GM12878 (cell line): ENCODE data around the gene EP300. TPM values are rescaled to one million over a fixed set of nuclear protein-coding genes. Genes with fewer than 3 reads are reported as not detected.

Experiments
- ATAC-seq: fragments of 200-7000 bp; cut with Tn5 transposase; 3 replicates; pipeline ENCODE4 v1.9.1; 2020; ENCODE audit warnings: mild to moderate bottlenecking, moderate library complexity
- BruUV-seq: library from RNA; stranded (reverse); fragments of 400-500 nt; replicated peaks from 2 replicates; lab custom pipeline; 2021; lab: Mats Ljungman, UMichigan
- CTCF ChIA-PET: fragments of 300-600 bp; sonication (Branson Sonifier 250); formaldehyde crosslinking; extraction: SDS; loops from one replicate; lab custom pipeline; 2021; ENCODE audit warnings: inconsistent platforms; lab: Yijun Ruan, JAX
- POLR2A ChIA-PET: fragments of 350-600 bp; formaldehyde crosslinking; extraction: SDS; loops from one replicate; lab custom pipeline; 2021; ENCODE audit warnings: inconsistent platforms; lab: Charles Lee
- RAD21 ChIA-PET: fragments of 300-600 bp; sonication (Branson Sonifier 250); formaldehyde crosslinking; loops from one replicate; lab custom pipeline; 2023; ENCODE audit warnings: antibody characterized with exemption; ENCODE audit not compliant: unreplicated experiment; lab: Charles Lee
- SMC1A ChIA-PET: fragments of 300-600 bp; sonication (Branson Sonifier 250); formaldehyde crosslinking; loops from one replicate; lab custom pipeline; 2023; ENCODE audit not compliant: unreplicated experiment, uncharacterized antibody; lab: Charles Lee
- DNase-seq: peaks from one replicate; pipeline ENCODE4 v3.0.0-alpha.2; 2011; ENCODE audit warnings: low read depth, low spot score
- FAIRE-seq: peaks from 3 replicates; lab custom pipeline; 2011; peaks lifted over from hg19 to GRCh38; lab: Jason Lieb, UNC
- H2AFZ ChIP-seq: 2 replicates; pipeline ENCODE4 v1.6.0; 2011; ENCODE audit warnings: low read depth, low read length, control low read depth; ENCODE audit not compliant: control insufficient read depth
- H3K27ac ChIP-seq: 2 replicates; pipeline ENCODE4 v1.5.1; 2011; ENCODE audit warnings: control low read depth; ENCODE audit not compliant: control insufficient read depth, insufficient read depth
- H3K27me3 ChIP-seq, 2 experiments: replicated peaks in 1 of 2; 2 replicates each; pipeline versions ENCODE4 v1.6.0 to v1.6.1; 2011; ENCODE audit warnings: low read length in 1 of 2; ENCODE audit not compliant: control insufficient read depth in 2 of 2, insufficient read depth in 2 of 2
- H3K36me3 ChIP-seq, 2 experiments: 2 replicates each; pipeline ENCODE4 v1.5.1; 2011; ENCODE audit warnings: low read length in 1 of 2; ENCODE audit not compliant: control insufficient read depth in 2 of 2, insufficient read depth in 2 of 2
- H3K4me1 ChIP-seq: 2 replicates; pipeline ENCODE4 v1.6.1; 2011; ENCODE audit warnings: mild to moderate bottlenecking, low read length, moderate library complexity, mixed read lengths; ENCODE audit not compliant: control insufficient read depth, insufficient read depth
- H3K4me2 ChIP-seq: 2 replicates; pipeline ENCODE4 v1.6.0; 2011; ENCODE audit warnings: control low read depth; ENCODE audit not compliant: control insufficient read depth, insufficient read depth
- H3K4me3 ChIP-seq: fragments of 200-600 bp; sonication (generic); 2 replicates; pipeline ENCODE4 v1.5.1; 2016
- H3K79me2 ChIP-seq: 2 replicates; pipeline ENCODE4 v1.6.0; 2011; ENCODE audit warnings: low read length; ENCODE audit not compliant: control insufficient read depth, insufficient read depth
- H3K9ac ChIP-seq: 2 replicates; pipeline ENCODE4 v1.8.0; 2011; ENCODE audit warnings: low read length, control low read depth, mixed read lengths; ENCODE audit not compliant: control insufficient read depth, insufficient read depth
- H3K9me3 ChIP-seq: replicated peaks from 3 replicates; pipeline ENCODE4 v1.5.1; 2011; ENCODE audit warnings: mild to moderate bottlenecking, low read length; ENCODE audit not compliant: control insufficient read depth, insufficient read depth
- H4K20me1 ChIP-seq: 2 replicates; pipeline ENCODE4 v1.6.0; 2011; ENCODE audit not compliant: control insufficient read depth, insufficient read depth
- BRCA1 ChIP-seq: IDR thresholded peaks from 2 replicates; pipeline ENCODE4 v1.6.1; 2011; ENCODE audit warnings: low read depth, low read length, improper control_type of control experiment
- CHD2 ChIP-seq: IDR thresholded peaks from 2 replicates; pipeline ENCODE4 v1.6.1; 2011; ENCODE audit warnings: low read depth, low read length, improper control_type of control experiment, borderline replicate concordance
- EED ChIP-seq: sonication (generic); IDR thresholded peaks from 2 replicates; pipeline ENCODE4 v1.6.1; 2016; ENCODE audit warnings: antibody characterized with exemption, low read depth
- KDM1A ChIP-seq: fragments of 200-600 bp; sonication (generic); IDR thresholded peaks from 2 replicates; pipeline ENCODE4 v1.6.1; 2016; ENCODE audit warnings: borderline replicate concordance
- MEF2B ChIP-seq: fragments of 450-650 bp; IDR thresholded peaks from 2 replicates; pipeline ENCODE4 v1.6.1; 2018; ENCODE audit warnings: mild to moderate bottlenecking, moderate library complexity; ENCODE audit not compliant: partially characterized antibody, poor library complexity, severe bottlenecking
- NFYA ChIP-seq: IDR thresholded peaks from 2 replicates; pipeline ENCODE4 v1.6.1; 2011; ENCODE audit warnings: low read depth, mild to moderate bottlenecking, low read length, improper control_type of control experiment, borderline replicate concordance
- SREBF1 ChIP-seq: IDR thresholded peaks from 2 replicates; pipeline ENCODE4 v1.6.1; 2012; ENCODE audit warnings: mild to moderate bottlenecking, low read length
- TCF3 ChIP-seq: IDR thresholded peaks from 2 replicates; pipeline ENCODE4 v1.6.1; 2012; ENCODE audit warnings: low read depth, mild to moderate bottlenecking, low read length, borderline replicate concordance; ENCODE audit not compliant: insufficient read depth
- WGBS: methylation state at CpG from one replicate; pipeline ENCODE4 v1.1.6; 2016; ENCODE audit warnings: low lambda C conversion rate; ENCODE audit not compliant: insufficient replicate concordance, insufficient coverage; ENCODE audit errors: missing lambda C conversion rate; 5-methylcytosine and 5-hydroxymethylcytosine counted together
- in situ Hi-C: fragments of 300-500 bp; cut with MboI; formaldehyde crosslinking; loops from 9 replicates; pipeline ENCODE4 v1.14.3; 2018; ENCODE audit warnings: mixed read lengths
- intact Hi-C: fragments of 100-400 bp; cut with micrococcal nuclease; formaldehyde crosslinking; loops from one replicate; pipeline ENCODE4 v1.14.2; 2022; ENCODE audit not compliant: unreplicated experiment
- polyA plus RNA-seq, 11 experiments: library from polyadenylated mRNA; depleted of rRNA in 4 of 11; unstranded in 6 of 11; stranded (reverse) in 5 of 11; fragments of >200 nt; fragmentation: Nextera tagmentation in 4 of 11; fragmentation: Illumina TruSeq in 1 of 11; extraction: Ambion mirVana in 4 of 11; extraction: Trizol in 1 of 11; gene quantifications; 1 replicate in 1 of 11; 2 replicates in 10 of 11; pipeline versions ENCODE4 v1.2.1 to v1.2.3, GENCODE V29; 2011 to 2016; ENCODE audit warnings: inconsistent platforms in 2 of 11, missing spikeins in 2 of 11, low read depth in 1 of 11
- total RNA-seq, 4 experiments: library from RNA; depleted of rRNA in 3 of 4; stranded (reverse); fragments of >200 nt in 3 of 4; fragmentation: Illumina TruSeq in 1 of 4; extraction: Trizol in 1 of 4; gene quantifications; 2 replicates each; pipeline versions ENCODE4 v1.2.1 to v1.2.3, GENCODE V29; 2013 to 2021
- TF ChIP-seq, protein P1 (sequence below): fragments of 450-650 bp; IDR thresholded peaks from 2 replicates; pipeline ENCODE4 v1.6.1; 2017; ENCODE audit warnings: mild to moderate bottlenecking, moderate library complexity
- TF ChIP-seq, protein P2 (sequence below): IDR thresholded peaks from 2 replicates; pipeline ENCODE4 v1.6.1; 2012; ENCODE audit warnings: low read depth, low read length, improper control_type of control experiment
- TF ChIP-seq, protein P3 (sequence below): fragments of 450-650 bp; IDR thresholded peaks from 2 replicates; pipeline ENCODE4 v1.6.1; 2017; ENCODE audit warnings: borderline replicate concordance

The EP300 gene
- total and polyA plus RNA-seq, 10 of the 15 experiments (the other 5 are each of a cell fraction or from before 2014, with no cell fraction given) = 5.5 to 48.5 (median 23.6) TPM

DNA sequence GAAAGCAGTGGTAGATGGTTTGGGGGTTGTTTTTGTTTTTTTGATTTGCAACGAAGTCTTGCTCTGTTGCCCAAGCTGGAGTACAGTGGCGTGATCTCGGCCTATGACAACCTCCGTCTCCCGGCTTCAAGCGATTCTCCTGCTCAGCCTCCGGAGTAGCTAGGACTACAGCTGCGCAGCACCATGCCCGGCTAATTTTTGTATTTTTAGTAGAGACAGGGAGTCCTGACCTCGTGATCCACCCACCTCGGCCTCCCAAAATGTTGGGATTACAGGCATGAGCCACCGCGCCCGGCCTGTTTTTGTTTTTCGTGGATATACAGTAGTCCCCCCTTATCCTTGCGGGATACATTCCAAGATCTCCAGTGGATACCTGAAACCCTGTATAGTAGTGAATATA is 6.6 kb downstream of the EP300 start:
- Histone ChIP-seq H3K36me3 (peaks cover 0 to 14% of the 10 kb centered on the region in 2 experiments; a peak in 3 of 4 replicates), H3K4me1 (no peaks in the 10 kb centered on the region; the same call in 1 of the 2 replicates), H3K4me2 (no peak overlapping the region), H3K79me2 (peaks cover 96% of the 10 kb centered on the region), H3K27me3 (no peaks in the 10 kb centered on the region), H3K9ac (no peak overlapping the region)
- ATAC-seq (no peak), FAIRE-seq (no peak)
- no TSS peak for BruUV-seq
- TF ChIP-seq NFYA = no peak
- TF ChIP-seq, protein P1, sequence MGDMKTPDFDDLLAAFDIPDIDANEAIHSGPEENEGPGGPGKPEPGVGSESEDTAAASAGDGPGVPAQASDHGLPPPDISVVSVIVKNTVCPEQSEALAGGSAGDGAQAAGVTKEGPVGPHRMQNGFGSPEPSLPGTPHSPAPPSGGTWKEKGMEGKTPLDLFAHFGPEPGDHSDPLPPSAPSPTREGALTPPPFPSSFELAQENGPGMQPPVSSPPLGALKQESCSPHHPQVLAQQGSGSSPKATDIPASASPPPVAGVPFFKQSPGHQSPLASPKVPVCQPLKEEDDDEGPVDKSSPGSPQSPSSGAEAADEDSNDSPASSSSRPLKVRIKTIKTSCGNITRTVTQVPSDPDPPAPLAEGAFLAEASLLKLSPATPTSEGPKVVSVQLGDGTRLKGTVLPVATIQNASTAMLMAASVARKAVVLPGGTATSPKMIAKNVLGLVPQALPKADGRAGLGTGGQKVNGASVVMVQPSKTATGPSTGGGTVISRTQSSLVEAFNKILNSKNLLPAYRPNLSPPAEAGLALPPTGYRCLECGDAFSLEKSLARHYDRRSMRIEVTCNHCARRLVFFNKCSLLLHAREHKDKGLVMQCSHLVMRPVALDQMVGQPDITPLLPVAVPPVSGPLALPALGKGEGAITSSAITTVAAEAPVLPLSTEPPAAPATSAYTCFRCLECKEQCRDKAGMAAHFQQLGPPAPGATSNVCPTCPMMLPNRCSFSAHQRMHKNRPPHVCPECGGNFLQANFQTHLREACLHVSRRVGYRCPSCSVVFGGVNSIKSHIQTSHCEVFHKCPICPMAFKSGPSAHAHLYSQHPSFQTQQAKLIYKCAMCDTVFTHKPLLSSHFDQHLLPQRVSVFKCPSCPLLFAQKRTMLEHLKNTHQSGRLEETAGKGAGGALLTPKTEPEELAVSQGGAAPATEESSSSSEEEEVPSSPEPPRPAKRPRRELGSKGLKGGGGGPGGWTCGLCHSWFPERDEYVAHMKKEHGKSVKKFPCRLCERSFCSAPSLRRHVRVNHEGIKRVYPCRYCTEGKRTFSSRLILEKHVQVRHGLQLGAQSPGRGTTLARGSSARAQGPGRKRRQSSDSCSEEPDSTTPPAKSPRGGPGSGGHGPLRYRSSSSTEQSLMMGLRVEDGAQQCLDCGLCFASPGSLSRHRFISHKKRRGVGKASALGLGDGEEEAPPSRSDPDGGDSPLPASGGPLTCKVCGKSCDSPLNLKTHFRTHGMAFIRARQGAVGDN = no peak
- TF ChIP-seq BRCA1 = no peak
- no peak for TF ChIP-seq SREBF1
- no peak for TF ChIP-seq TCF3
- TF ChIP-seq KDM1A = no peak
- TF ChIP-seq, protein P2, sequence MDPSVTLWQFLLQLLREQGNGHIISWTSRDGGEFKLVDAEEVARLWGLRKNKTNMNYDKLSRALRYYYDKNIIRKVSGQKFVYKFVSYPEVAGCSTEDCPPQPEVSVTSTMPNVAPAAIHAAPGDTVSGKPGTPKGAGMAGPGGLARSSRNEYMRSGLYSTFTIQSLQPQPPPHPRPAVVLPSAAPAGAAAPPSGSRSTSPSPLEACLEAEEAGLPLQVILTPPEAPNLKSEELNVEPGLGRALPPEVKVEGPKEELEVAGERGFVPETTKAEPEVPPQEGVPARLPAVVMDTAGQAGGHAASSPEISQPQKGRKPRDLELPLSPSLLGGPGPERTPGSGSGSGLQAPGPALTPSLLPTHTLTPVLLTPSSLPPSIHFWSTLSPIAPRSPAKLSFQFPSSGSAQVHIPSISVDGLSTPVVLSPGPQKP = no peak
- no peak for TF ChIP-seq EED
- TF ChIP-seq, protein P3, sequence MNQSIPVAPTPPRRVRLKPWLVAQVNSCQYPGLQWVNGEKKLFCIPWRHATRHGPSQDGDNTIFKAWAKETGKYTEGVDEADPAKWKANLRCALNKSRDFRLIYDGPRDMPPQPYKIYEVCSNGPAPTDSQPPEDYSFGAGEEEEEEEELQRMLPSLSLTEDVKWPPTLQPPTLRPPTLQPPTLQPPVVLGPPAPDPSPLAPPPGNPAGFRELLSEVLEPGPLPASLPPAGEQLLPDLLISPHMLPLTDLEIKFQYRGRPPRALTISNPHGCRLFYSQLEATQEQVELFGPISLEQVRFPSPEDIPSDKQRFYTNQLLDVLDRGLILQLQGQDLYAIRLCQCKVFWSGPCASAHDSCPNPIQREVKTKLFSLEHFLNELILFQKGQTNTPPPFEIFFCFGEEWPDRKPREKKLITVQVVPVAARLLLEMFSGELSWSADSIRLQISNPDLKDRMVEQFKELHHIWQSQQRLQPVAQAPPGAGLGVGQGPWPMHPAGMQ = no peak
- TF ChIP-seq CHD2 = no peak
- TF ChIP-seq MEF2B = no peak
- TF ChIP-seq, all 136 proteins: peak for 0
- no peak overlapping the region for H3K27ac ChIP-seq
- H3K9me3 ChIP-seq = no peaks in the 10 kb centered on the region; the same call in 1 of the 3 replicates
- no peak overlapping the region for H3K4me3 ChIP-seq
- no peak overlapping the region for H2AFZ ChIP-seq
- intact Hi-C loops = no loop called here
- ChIA-PET POLR2A (interaction anchor here (0.7 to 1.0 kb wide), 2 partner anchors 146 to 148 kb away, joined by 3 to 4 read pairs; partner anchors contain the start of gene RBX1), RAD21 (interaction anchor here (2.7 kb wide), 1 partner anchor 176 kb away, joined by 11 read pairs; no protein-coding TSS in a partner anchor), SMC1A (interaction anchor here (1.4 kb wide), 1 partner anchor 177 kb away, joined by 3 read pairs; no protein-coding TSS in a partner anchor), CTCF (no interaction called here)
- WGBS = 82% methylated on average over 16 of the region's 16 CpGs
- in situ Hi-C loops = no loop called here
- DNase-seq = no peak
- peaks cover 8% of the 10 kb centered on the region for H4K20me1 ChIP-seq
